GM21423 (cell line): ENCODE data around the gene NOTCH2.

ENCODE experiments used
- ATAC-seq: cut with Tn5 transposase; IDR thresholded peaks from one replicate; pipeline ENCODE4 v1.9.1; 2021; ENCODE audit warnings: mild to moderate bottlenecking, moderate library complexity; ENCODE audit not compliant: unreplicated experiment

The NOTCH2 gene

GRCh38 chr1:119882132-119883049, 187.1 kb downstream of the NOTCH2 start:
- no peak for ATAC-seq

DNA sequence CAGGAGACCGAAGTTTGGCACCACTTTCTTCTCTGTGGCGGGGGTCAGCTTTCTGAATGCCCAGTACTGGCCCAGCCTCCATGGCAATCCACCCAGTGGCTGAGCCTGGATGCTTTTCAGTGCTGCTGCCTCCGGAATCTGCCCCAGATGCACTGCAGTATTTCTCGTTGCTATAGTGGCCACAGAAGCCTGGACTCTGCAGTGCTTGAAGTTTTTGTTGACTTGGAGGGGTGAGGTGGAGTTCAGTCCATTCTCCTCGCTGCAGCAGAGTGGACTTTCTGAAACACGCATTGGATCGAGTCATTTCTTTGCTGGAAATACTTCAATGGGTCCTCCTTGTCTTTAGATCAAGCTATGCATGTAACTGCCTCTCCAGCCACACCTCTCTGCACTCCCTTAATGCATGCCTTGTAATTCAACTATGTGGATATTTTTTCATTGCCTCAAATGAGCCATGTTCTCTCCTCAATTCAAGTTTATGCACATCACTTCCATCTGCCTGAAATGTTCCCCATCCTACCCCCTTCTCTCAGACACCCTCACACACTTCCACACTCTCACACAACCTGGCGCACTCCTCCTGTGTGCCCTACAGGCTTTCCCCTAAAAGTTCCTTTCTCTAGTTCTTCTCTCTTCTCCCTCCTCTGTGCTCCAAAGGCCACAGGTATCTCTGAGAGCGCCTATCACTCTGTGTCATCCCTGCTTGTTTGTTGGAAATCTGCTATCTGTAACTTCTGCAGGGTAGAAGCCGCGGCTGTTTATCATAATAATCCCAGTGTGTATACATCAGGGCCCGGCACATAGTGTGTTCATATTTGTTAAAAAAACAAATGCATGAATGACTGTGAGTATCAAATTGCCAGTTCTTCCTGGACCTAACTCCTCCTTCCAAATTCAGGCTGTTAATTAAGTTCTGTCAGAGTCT, 189.7 kb downstream of the NOTCH2 start:
- no peak for ATAC-seq

DNA sequence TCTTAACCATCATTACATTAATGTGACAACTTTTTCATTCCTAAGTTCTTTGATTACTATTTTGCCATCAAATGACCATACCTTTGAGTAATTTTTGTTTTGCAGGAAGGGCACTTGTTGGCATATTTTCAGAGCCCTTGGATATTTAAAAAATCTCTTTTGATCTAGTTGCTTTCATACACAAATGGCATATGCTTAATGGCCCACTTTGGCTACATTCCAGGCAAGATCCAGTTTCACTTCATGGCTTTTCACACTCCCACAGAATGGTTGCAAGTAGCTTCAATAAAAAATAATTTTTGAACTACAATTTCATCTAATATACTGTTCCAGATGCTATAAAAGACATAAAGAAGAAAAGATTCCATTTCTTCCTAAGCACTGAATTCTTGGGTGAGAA, 191.3 kb downstream of the NOTCH2 start:
- no peak for ATAC-seq

GRCh38 chr1:119874186-119874585, 195.3 kb downstream of the NOTCH2 start:
- no peak for ATAC-seq

- ATAC-seq, result no peak
Measured at GRCh38 chr1:119873135-119874015, 196.1 kb downstream of the NOTCH2 start.

- no peak for ATAC-seq
Measured at GRCh38 chr1:119871881-119872280, 197.6 kb downstream of the NOTCH2 start.

DNA sequence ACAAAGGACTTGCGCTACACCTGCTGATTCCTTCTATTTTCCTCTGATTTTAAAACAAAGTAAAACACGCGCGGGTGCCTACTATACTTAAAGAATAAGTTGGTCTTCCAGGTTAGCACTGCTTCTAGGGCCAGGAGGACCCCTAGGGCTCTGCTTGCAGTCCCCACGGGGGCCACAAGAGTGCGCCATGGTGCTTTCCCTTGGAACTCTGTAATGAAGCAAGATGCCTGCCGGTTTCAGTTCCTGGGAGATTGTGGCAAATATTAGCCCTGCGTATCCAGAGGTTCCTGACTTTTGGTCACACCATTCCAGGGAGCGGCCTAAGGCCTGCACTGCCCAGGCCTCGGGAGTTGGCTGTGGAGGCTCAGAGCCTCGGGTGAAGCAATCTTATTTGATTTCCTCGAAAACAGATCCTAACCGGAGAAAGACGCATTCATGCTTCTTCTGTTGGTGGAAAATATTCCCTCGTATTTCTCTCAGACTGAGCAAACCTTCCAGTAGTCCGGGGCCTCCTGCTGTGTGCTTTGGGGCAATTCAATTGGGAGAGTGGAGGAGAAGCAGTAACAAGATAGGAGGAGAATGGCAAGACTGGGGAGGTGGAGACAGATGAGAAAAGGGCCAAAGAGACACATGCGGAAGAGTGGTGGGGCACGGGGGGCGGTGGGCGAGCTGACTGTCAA, 198.4 kb downstream of the NOTCH2 start:
- no peak for ATAC-seq

DNA sequence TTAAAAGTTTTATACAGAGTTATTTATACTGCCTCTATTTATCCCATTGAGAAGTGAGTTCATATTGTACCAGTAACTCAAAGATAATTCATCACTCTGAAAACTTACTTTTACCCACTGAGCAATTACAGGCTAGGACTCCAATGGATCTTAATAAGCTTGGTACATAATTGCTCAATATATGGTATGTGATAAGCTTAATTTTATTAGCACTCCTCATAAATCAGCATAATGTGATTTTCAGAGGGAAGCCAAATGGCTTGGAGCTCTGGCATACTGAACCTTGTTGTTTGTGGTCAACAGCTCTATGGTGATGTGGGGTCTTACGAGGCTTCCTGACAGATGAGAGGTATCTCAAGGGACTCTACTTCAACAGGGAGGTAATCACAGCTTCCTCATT, 199.5 kb downstream of the NOTCH2 start:
- no peak for ATAC-seq

DNA sequence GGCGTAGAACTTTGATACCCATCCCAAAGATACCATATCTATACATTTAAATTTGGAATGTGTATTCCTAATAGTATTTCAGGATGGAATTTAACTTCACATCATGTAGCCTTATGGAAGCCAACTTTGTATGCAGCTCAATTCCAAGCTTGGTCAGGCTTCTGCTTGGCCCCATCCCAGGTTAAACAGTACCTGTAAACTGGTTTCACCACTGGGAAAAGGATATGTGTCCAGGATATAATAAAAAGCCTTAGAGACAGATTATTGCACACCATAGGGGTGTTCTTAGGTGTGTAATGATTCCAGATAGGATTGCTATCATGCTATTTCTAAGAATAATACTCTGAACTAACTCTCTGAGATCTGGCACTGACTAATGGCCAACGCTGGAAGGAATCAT, 201.3 kb downstream of the NOTCH2 start:
- ATAC-seq, result no peak

- ATAC-seq, result no peak
Measured at GRCh38 chr1:119866451-119866850, 203.0 kb downstream of the NOTCH2 start.

DNA sequence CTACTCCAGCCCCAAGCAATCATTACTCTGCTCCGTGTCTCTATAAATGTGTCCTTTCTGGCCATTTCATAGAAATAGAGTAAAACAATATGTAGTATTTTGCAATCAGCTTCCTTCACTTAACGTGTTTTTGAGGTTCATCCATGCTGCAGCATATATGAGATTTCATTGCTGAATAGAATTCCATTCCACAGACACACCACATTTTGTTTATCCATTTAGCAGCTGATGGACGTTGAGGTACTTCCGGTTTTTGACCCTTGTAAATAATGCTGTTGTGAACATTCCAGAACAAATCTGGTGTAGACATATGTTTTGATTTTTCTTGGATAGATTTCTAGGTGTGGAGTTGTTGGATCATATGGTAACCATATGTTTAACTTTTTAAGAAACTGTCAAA, 203.8 kb downstream of the NOTCH2 start:
- no peak for ATAC-seq

GRCh38 chr1:119862276-119862675, 207.2 kb downstream of the NOTCH2 start:
- no peak for ATAC-seq
